Smooth muscle cell (in vitro differentiated cells): ENCODE results near the gene GOLGA6L2. TPM values are rescaled to one million over a fixed set of nuclear protein-coding genes. Genes with fewer than 3 reads are reported as not detected.
"Not testable (repeated sequence)": the region's sequence is repeated elsewhere in the genome, so short reads cannot be mapped to it uniquely, and the experiment has no call there.

Source experiments
- DNase-seq: peaks from one replicate; lab custom pipeline; 2025; ENCODE audit not compliant: unreplicated experiment; lab: John Stamatoyannopoulos, UW
- H2AFZ ChIP-seq: fragments of 200-600 bp; sonication (generic); 2 replicates; pipeline ENCODE4 v1.6.0; 2016; ENCODE audit warnings: antibody characterized with exemption, low read depth, mild to moderate bottlenecking
- H3F3A ChIP-seq: fragments of 200-600 bp; sonication (generic); 2 replicates; pipeline ENCODE4 v1.6.0; 2017; ENCODE audit warnings: antibody characterized with exemption, low read depth
- H3K27ac ChIP-seq: fragments of 200-600 bp; sonication (generic); 2 replicates; pipeline ENCODE4 v1.5.1; 2016; ENCODE audit warnings: low read depth, mild to moderate bottlenecking
- H3K27me3 ChIP-seq: fragments of 200-600 bp; sonication (generic); 2 replicates; pipeline ENCODE4 v1.6.1; 2016; ENCODE audit warnings: low read depth, mild to moderate bottlenecking
- H3K36me3 ChIP-seq: fragments of 200-600 bp; sonication (generic); 2 replicates; pipeline ENCODE4 v1.5.1; 2016; ENCODE audit warnings: low read depth
- H3K4me1 ChIP-seq: fragments of 200-600 bp; sonication (generic); 2 replicates; pipeline ENCODE4 v1.5.1; 2016; ENCODE audit warnings: low read depth
- H3K4me2 ChIP-seq: fragments of 200-600 bp; sonication (generic); 2 replicates; pipeline ENCODE4 v1.6.0; 2016; ENCODE audit warnings: mild to moderate bottlenecking
- H3K4me3 ChIP-seq: fragments of 200-600 bp; sonication (generic); 2 replicates; pipeline ENCODE4 v1.5.1; 2016; ENCODE audit warnings: mild to moderate bottlenecking
- H3K79me2 ChIP-seq: fragments of 200-600 bp; sonication (generic); 2 replicates; pipeline ENCODE4 v1.6.0; 2016; ENCODE audit warnings: low read depth, mild to moderate bottlenecking
- H3K9ac ChIP-seq: fragments of 200-600 bp; sonication (generic); 2 replicates; pipeline ENCODE4 v1.6.0; 2016; ENCODE audit warnings: low read depth
- H3K9me3 ChIP-seq: fragments of 200-600 bp; sonication (generic); replicated peaks from 2 replicates; pipeline ENCODE4 v1.5.1; 2016; ENCODE audit warnings: low read depth
- H4K20me1 ChIP-seq: fragments of 200-600 bp; sonication (generic); 2 replicates; pipeline ENCODE4 v1.6.0; 2016; ENCODE audit warnings: low read depth
- WGBS: methylation state at CpG from one replicate; pipeline ENCODE4 v1.1.7; 2016; ENCODE audit warnings: low lambda C conversion rate; 5-methylcytosine and 5-hydroxymethylcytosine counted together
- polyA plus RNA-seq: library from polyadenylated mRNA; unstranded; fragments of >200 nt; fragmentation: Nextera tagmentation; extraction: Ambion mirVana; gene quantifications from 2 replicates; pipeline ENCODE4 v1.2.1, GENCODE V29; 2016
- total RNA-seq: library from RNA; depleted of rRNA; stranded (reverse); fragments of >200 nt; gene quantifications from 2 replicates; pipeline ENCODE4 v1.2.3, GENCODE V29; 2014
- TF ChIP-seq, protein P1 (sequence below): fragments of 200-600 bp; sonication (generic); IDR thresholded peaks from 2 replicates; pipeline ENCODE4 v1.5.1; 2017; ENCODE audit warnings: borderline replicate concordance, mild to moderate bottlenecking, antibody characterized with exemption; ENCODE audit not compliant: insufficient read depth, poor library complexity, severe bottlenecking

GOLGA6L2 gene
- total and polyA plus RNA-seq, 2 experiments from 2014 or later = not detected

DNA sequence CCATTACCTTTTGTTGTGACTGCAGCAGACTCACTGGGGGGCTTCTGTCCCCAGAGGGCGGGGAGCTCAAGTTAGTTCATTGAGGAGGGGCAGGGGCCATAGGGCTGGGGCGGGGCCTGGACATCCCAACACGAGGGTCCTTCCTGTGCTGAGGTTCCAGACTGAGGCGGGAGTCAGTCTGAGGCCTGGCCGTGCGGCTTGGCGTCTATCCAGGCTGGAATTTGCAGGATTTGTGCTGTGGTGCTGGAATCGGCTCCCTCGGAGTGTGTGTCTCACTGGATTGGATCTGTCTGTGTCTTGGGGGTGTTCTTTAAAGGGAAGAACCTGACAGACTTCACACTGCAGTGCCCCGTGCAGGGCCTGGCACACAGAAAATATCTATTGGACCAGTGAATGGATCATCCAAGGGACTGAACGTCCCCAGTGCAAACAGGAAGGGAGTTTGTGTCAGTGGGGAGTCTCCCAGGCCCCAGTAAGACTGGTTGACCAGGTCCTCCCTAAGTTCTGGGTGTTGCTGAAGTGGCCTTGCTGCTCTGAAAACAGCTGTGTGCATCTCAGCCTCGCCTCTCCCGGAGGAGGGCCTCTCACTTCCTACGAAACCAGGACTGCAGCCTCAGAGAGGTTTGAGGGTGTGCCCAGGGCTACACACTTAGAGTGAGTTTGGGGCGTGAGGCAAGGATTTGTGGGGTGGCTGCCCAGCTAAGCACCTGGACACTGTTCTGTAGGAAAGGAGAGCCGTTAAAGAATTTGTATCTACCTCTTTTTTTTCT is 26.1 kb downstream of the GOLGA6L2 start:
- no peaks in the 10 kb centered on the region for H3K9me3 ChIP-seq
- no peaks in the 10 kb centered on the region for H4K20me1 ChIP-seq
- no peak overlapping the region for H3K27ac ChIP-seq
- no peak for DNase-seq
- no peaks in the 10 kb centered on the region for H3F3A ChIP-seq
- H3K36me3 ChIP-seq = no peaks in the 10 kb centered on the region
- no peak overlapping the region for H3K4me2 ChIP-seq
- no peak overlapping the region for H3K4me3 ChIP-seq
- H3K27me3 ChIP-seq = no peaks in the 10 kb centered on the region
- H3K79me2 ChIP-seq = no peaks in the 10 kb centered on the region
- H3K9ac ChIP-seq = no peak overlapping the region
- H3K4me1 ChIP-seq = no peaks in the 10 kb centered on the region
- TF ChIP-seq, protein P1, sequence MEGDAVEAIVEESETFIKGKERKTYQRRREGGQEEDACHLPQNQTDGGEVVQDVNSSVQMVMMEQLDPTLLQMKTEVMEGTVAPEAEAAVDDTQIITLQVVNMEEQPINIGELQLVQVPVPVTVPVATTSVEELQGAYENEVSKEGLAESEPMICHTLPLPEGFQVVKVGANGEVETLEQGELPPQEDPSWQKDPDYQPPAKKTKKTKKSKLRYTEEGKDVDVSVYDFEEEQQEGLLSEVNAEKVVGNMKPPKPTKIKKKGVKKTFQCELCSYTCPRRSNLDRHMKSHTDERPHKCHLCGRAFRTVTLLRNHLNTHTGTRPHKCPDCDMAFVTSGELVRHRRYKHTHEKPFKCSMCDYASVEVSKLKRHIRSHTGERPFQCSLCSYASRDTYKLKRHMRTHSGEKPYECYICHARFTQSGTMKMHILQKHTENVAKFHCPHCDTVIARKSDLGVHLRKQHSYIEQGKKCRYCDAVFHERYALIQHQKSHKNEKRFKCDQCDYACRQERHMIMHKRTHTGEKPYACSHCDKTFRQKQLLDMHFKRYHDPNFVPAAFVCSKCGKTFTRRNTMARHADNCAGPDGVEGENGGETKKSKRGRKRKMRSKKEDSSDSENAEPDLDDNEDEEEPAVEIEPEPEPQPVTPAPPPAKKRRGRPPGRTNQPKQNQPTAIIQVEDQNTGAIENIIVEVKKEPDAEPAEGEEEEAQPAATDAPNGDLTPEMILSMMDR = no peak
- no peak overlapping the region for H2AFZ ChIP-seq
- WGBS = 63% methylated on average over 16 of the region's 16 CpGs

DNA sequence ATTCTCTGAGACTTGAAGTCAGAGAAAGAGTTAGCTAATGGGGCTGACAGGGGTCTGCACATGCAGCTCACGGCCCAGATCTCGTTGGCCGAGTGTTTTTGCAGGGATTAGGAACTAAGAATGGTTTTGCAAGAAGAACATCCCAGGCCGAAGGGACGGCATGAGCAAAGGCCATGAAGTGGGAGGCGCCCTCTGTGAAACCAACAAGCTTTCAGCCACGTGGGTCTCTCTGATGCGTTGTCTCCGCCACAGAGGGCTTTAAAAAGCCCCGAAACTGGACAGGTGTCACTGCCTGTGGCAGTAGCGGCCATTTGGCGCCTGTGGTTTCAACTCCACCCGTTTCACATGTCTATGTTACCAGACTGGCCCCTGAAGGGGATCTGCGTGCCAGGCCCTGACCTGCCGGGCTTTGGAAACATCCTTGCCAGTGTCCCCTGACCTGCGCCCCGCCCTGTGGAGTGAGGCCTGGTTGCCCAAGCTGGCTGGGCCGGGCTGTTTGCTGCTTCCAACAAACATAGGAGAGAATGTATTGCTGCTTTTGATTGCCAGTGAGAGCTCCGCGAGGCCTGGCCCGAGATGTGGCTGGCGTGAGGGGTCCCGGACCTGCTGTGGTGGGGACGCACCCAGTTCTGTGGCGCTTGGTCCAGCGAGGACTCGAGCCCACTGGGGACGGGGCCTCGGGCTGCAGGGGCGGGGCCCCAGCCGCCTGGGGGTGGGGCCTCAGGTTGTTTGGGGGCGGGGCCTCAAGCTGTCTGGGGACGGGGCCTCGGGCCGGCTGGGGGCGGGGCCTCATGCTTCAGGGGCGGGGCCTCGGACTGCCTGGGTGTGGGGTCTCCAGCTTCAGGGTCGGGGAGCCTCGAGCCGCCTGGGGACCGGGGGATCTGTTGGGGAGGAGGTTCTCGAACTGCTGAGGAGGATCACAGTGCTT is 30.4 kb downstream of the GOLGA6L2 start:
- no peak for DNase-seq
- TF ChIP-seq, protein P1 = no peak
- no peak overlapping the region for H2AFZ ChIP-seq
- no peaks in the 10 kb centered on the region for H3K4me1 ChIP-seq
- H3K9me3 ChIP-seq = no peaks in the 10 kb centered on the region
- H3K36me3 ChIP-seq = no peaks in the 10 kb centered on the region
- no peaks in the 10 kb centered on the region for H4K20me1 ChIP-seq
- WGBS = 85% methylated on average over 36 of the region's 43 CpGs
- no peaks in the 10 kb centered on the region for H3K27me3 ChIP-seq
- no peak overlapping the region for H3K9ac ChIP-seq
- H3F3A ChIP-seq = no peaks in the 10 kb centered on the region
- no peaks in the 10 kb centered on the region for H3K79me2 ChIP-seq
- H3K4me2 ChIP-seq = no peak overlapping the region
- H3K4me3 ChIP-seq = no peak overlapping the region
- no peak overlapping the region for H3K27ac ChIP-seq

DNA sequence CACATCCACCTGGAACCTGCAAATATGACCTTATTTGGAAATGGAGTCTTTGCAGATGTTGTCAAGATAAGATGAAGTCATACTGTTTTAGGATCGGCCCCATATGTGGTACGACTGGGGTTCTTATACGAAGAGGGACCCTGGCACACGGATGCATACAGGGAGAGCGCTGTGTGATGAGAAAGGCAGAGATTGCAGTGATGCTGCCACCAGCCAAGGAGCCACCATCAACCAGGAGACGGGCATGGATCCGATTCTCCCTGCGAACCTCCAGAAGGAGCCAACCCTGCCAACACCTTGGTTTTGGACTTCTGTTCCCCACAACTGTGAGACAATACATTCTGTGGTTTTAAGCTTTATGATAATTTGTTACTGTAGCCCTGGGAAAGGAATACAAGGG is 31.2 kb downstream of the GOLGA6L2 start:
- not testable (repeated sequence) for H3K36me3 ChIP-seq, H3K79me2 ChIP-seq, DNase-seq, H3K27ac ChIP-seq, H3F3A ChIP-seq, H3K4me1 ChIP-seq, H3K9ac ChIP-seq, H2AFZ ChIP-seq, H3K27me3 ChIP-seq, H3K9me3 ChIP-seq, H3K4me3 ChIP-seq, H3K4me2 ChIP-seq, H4K20me1 ChIP-seq
- WGBS = 86% methylated on average over 8 of the region's 8 CpGs

GRCh38 chr15:23415321-23415865 is 31.6 kb downstream of the GOLGA6L2 start:
- Histone ChIP-seq H3K27me3 (no peaks in the 10 kb centered on the region), H3K4me2 (no peak overlapping the region), H3K36me3 (no peaks in the 10 kb centered on the region), H3K9me3 (no peaks in the 10 kb centered on the region), H3K4me3 (no peak overlapping the region), H3K79me2 (no peaks in the 10 kb centered on the region), H3K4me1 (no peaks in the 10 kb centered on the region), H2AFZ (no peak overlapping the region), H3F3A (no peaks in the 10 kb centered on the region), H3K9ac (no peak overlapping the region), H4K20me1 (no peaks in the 10 kb centered on the region), H3K27ac (no peak overlapping the region)
- 87% methylated on average over 8 of the region's 8 CpGs for WGBS
- TF ChIP-seq, protein P1 = no peak
- no peak for DNase-seq

DNA sequence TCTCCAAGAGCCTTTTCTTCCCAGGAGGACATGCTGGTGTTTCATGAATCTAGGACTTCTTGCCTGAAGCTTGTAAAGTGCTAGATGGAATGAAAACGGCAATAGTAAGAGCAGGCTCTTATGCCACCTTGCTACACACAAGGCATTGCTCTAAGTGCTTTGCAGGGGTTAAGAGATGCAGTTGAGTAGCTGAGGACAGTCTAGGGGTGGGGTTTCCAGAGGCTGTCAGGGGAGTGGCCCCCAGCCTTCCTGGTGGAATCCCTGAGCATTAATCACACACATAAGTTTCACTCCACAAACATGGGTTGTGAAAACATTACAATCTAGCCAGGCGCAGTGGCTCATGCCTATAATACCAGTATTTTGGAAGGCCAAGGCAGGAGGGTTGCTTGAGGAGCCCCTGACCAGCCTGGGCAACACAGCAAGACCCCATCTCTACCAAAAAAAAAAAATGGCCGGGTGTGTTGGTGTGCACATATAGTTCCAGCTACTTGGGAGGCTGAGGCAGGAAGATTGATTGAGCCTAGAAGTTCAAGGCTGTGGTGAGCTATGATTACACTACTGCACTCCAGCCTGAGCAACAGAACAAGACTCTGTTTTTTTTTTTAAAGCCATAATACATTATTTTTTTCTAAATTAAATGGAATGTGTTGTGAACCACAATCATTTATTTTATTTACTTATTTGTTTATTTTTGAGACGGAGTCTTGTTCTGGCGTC is 34.0 kb downstream of the GOLGA6L2 start:
- H2AFZ ChIP-seq, H3K9me3 ChIP-seq, H4K20me1 ChIP-seq, H3K36me3 ChIP-seq, H3K4me1 ChIP-seq, H3K9ac ChIP-seq, H3K4me3 ChIP-seq, H3K27me3 ChIP-seq, H3F3A ChIP-seq, H3K79me2 ChIP-seq, H3K4me2 ChIP-seq, DNase-seq, H3K27ac ChIP-seq: not testable (repeated sequence)
- 78% methylated on average over 5 of the region's 5 CpGs for WGBS
